ENCODE data around the gene LARGE1.

DNA sequence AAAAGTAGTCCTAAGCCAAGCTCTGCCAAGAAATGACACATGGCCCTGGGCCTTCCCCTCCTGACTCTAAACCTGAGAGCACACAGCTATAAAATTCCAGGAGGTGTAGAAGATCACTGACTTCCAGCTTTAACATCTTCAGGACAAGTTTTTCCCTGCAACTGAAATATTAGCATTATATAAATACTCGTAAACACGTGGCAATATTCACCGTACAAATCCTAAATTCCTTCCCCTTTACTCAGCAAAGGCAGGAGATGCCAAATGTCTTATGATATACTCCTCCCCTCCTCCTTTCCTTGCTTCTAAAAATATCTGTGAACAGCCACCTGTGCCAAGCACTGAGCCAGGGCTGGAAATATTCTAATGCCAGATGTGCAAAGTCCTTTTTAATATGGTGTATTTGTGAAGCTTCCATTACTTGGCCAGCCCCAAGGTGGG lies 194.0 kb downstream of the LARGE1 start:
- TF ChIP-seq FOXM1 (IDR thresholded peaks at IDR 0.05; ENCODE audit: borderline replicate concordance, low read depth) (no peak), TAF1 (IDR thresholded peaks at IDR 0.05; ENCODE audit: low read depth) (no peak), EGR1 (IDR thresholded peaks at IDR 0.05) (no peak), NFIC (IDR thresholded peaks at IDR 0.05) (no peak), ZBTB7A (IDR thresholded peaks at IDR 0.05; ENCODE audit: low read depth) (no peak), TCF12 (IDR thresholded peaks at IDR 0.05; ENCODE audit: low read depth) (no peak)
- TF ChIP-seq, protein P1, sequence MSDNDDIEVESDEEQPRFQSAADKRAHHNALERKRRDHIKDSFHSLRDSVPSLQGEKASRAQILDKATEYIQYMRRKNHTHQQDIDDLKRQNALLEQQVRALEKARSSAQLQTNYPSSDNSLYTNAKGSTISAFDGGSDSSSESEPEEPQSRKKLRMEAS (IDR thresholded peaks at IDR 0.05): no peak
